HepG2 (cell line): ENCODE results near the gene SLC44A4. TPM values are rescaled to one million over a fixed set of nuclear protein-coding genes. Genes with fewer than 3 reads are reported as not detected.
A peak's percentile ranks its signal among the peaks of the same experiment; 100 is the strongest.

Source experiments
- FUBP1 ChIP-seq: sonication (generic); formaldehyde crosslinking; IDR thresholded peaks from 2 replicates; pipeline ENCODE4 v1.5.1; 2020; ENCODE audit warnings: missing genetic modification reagents, mild to moderate bottlenecking, borderline replicate concordance
- HINFP ChIP-seq: sonication (generic); formaldehyde crosslinking; IDR thresholded peaks from 2 replicates; pipeline ENCODE4 v1.4.0; 2020; ENCODE audit warnings: low read depth, mild to moderate bottlenecking, missing genetic modification reagents
- STAT6 ChIP-seq: sonication (generic); formaldehyde crosslinking; IDR thresholded peaks from 2 replicates; pipeline ENCODE4 v1.4.0; 2020; ENCODE audit warnings: missing genetic modification reagents, mild to moderate bottlenecking, borderline replicate concordance
- ZFX ChIP-seq: sonication (generic); formaldehyde crosslinking; IDR thresholded peaks from 2 replicates; pipeline ENCODE4 v1.4.0; 2020; ENCODE audit warnings: mild to moderate bottlenecking, low read depth, missing genetic modification reagents, moderate library complexity
- ZMYM4 ChIP-seq: sonication (generic); formaldehyde crosslinking; IDR thresholded peaks from 2 replicates; pipeline ENCODE4 v1.8.1; 2023; ENCODE audit warnings: mild to moderate bottlenecking, missing genetic modification reagents
- ZNF7 ChIP-seq: IDR thresholded peaks from 2 replicates; pipeline ENCODE4 v1.6.1; 2016; ENCODE audit warnings: missing biosample characterization, missing genetic modification reagents
- ZNF816 ChIP-seq: sonication (generic); formaldehyde crosslinking; IDR thresholded peaks from 2 replicates; pipeline ENCODE4 v1.8.0; 2022; ENCODE audit warnings: missing genetic modification reagents, mild to moderate bottlenecking, borderline replicate concordance
- polyA plus RNA-seq, 8 experiments: library from polyadenylated mRNA; depleted of rRNA in 3 of 8; stranded (reverse) in 7 of 8; unstranded in 1 of 8; fragments of >200 nt; fragmentation: Illumina TruSeq in 4 of 8; extraction: Trizol in 4 of 8; gene quantifications; 2 replicates each; pipeline versions ENCODE4 v1.2.1 to v1.2.3, GENCODE V29; 2011 to 2016; ENCODE audit warnings: low read depth in 4 of 8, missing spikeins in 1 of 8, mixed read lengths in 1 of 8; ENCODE audit not compliant: insufficient read depth in 1 of 8
- total RNA-seq, 5 experiments: library from RNA; depleted of rRNA; stranded (reverse); fragments of >200 nt; fragmentation: Illumina TruSeq; extraction: Trizol; gene quantifications; 2 replicates each; pipeline ENCODE4 v1.2.3, GENCODE V29; 2016; ENCODE audit warnings: low read depth in 1 of 5
- TF ChIP-seq, protein P1 (sequence below): sonication (generic); formaldehyde crosslinking; IDR thresholded peaks from 2 replicates; pipeline ENCODE4 v1.5.1; 2020; ENCODE audit warnings: mild to moderate bottlenecking, missing genetic modification reagents, moderate library complexity
- TF ChIP-seq, protein P2 (sequence below): sonication (generic); formaldehyde crosslinking; IDR thresholded peaks from 2 replicates; pipeline ENCODE4 v1.4.0; 2020; ENCODE audit warnings: missing genetic modification reagents
- TF ChIP-seq, protein P3 (sequence below), 2 experiments: sonication (generic) in 1 of 2; formaldehyde crosslinking in 1 of 2; IDR thresholded peaks; 2 replicates each; pipeline versions ENCODE4 v1.4.0 to v1.6.1; 2016 to 2020; ENCODE audit warnings: borderline replicate concordance in 1 of 2, low read depth in 1 of 2, mild to moderate bottlenecking in 1 of 2, missing genetic modification reagents in 1 of 2

The SLC44A4 gene
- total and polyA plus RNA-seq, 2 of the 13 experiments (the other 11 are each of a cell fraction or from before 2014, with no cell fraction given), result 3.5 to 5.9 TPM

- TF ChIP-seq FUBP1 (no peak), STAT6 (CRISPR knock-in tag) (no peak), ZMYM4 (no peak), HINFP (CRISPR knock-in tag) (peak; percentile 58; the same call in 1 of the 2 replicates), ZFX (peak; percentile 84), ZNF816 (CRISPR knock-in tag) (no peak), ZNF7 (CRISPR knock-in tag) (no peak)
- TF ChIP-seq, protein P1, sequence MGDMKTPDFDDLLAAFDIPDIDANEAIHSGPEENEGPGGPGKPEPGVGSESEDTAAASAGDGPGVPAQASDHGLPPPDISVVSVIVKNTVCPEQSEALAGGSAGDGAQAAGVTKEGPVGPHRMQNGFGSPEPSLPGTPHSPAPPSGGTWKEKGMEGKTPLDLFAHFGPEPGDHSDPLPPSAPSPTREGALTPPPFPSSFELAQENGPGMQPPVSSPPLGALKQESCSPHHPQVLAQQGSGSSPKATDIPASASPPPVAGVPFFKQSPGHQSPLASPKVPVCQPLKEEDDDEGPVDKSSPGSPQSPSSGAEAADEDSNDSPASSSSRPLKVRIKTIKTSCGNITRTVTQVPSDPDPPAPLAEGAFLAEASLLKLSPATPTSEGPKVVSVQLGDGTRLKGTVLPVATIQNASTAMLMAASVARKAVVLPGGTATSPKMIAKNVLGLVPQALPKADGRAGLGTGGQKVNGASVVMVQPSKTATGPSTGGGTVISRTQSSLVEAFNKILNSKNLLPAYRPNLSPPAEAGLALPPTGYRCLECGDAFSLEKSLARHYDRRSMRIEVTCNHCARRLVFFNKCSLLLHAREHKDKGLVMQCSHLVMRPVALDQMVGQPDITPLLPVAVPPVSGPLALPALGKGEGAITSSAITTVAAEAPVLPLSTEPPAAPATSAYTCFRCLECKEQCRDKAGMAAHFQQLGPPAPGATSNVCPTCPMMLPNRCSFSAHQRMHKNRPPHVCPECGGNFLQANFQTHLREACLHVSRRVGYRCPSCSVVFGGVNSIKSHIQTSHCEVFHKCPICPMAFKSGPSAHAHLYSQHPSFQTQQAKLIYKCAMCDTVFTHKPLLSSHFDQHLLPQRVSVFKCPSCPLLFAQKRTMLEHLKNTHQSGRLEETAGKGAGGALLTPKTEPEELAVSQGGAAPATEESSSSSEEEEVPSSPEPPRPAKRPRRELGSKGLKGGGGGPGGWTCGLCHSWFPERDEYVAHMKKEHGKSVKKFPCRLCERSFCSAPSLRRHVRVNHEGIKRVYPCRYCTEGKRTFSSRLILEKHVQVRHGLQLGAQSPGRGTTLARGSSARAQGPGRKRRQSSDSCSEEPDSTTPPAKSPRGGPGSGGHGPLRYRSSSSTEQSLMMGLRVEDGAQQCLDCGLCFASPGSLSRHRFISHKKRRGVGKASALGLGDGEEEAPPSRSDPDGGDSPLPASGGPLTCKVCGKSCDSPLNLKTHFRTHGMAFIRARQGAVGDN (CRISPR knock-in tag), result peak; percentile 77
- TF ChIP-seq, protein P2, sequence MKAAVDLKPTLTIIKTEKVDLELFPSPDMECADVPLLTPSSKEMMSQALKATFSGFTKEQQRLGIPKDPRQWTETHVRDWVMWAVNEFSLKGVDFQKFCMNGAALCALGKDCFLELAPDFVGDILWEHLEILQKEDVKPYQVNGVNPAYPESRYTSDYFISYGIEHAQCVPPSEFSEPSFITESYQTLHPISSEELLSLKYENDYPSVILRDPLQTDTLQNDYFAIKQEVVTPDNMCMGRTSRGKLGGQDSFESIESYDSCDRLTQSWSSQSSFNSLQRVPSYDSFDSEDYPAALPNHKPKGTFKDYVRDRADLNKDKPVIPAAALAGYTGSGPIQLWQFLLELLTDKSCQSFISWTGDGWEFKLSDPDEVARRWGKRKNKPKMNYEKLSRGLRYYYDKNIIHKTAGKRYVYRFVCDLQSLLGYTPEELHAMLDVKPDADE, result no peak
- TF ChIP-seq, protein P3, sequence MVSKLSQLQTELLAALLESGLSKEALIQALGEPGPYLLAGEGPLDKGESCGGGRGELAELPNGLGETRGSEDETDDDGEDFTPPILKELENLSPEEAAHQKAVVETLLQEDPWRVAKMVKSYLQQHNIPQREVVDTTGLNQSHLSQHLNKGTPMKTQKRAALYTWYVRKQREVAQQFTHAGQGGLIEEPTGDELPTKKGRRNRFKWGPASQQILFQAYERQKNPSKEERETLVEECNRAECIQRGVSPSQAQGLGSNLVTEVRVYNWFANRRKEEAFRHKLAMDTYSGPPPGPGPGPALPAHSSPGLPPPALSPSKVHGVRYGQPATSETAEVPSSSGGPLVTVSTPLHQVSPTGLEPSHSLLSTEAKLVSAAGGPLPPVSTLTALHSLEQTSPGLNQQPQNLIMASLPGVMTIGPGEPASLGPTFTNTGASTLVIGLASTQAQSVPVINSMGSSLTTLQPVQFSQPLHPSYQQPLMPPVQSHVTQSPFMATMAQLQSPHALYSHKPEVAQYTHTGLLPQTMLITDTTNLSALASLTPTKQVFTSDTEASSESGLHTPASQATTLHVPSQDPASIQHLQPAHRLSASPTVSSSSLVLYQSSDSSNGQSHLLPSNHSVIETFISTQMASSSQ (IDR thresholded peaks at IDR 0.05; ENCODE audit: low read depth), result no peak
- TF ChIP-seq, protein P3 (CRISPR knock-in tag; IDR thresholded peaks at IDR 0.05; ENCODE audit: borderline replicate concordance), result peak; percentile 55; the same call in 1 of the 2 replicates
These were observed 1.1 kb downstream of the SLC44A4 start (continued) for GRCh38 chr6:31877651-31878161.
